ENCODE results near the gene KNDC1.

DNA sequence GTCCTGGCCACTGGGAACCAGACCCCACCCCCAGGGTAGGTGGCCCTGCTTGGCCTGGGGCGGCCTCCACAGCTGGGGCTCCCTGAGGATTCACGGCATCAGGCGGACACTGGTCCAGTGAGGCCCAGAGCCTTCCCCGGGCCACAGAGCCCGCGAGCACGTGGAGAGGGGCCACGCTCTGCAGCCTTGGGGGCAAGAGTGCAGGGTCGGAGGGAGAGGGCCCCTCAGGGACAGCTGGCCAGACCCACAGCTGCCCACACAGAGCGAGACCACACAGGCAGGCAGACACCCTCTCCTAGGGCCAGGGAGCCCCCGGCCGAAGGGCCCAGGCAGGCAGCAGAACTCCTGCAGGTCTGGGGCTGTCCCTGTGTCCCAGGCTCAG lies 88.3 kb downstream of the KNDC1 start:
- TF ChIP-seq, protein P1, sequence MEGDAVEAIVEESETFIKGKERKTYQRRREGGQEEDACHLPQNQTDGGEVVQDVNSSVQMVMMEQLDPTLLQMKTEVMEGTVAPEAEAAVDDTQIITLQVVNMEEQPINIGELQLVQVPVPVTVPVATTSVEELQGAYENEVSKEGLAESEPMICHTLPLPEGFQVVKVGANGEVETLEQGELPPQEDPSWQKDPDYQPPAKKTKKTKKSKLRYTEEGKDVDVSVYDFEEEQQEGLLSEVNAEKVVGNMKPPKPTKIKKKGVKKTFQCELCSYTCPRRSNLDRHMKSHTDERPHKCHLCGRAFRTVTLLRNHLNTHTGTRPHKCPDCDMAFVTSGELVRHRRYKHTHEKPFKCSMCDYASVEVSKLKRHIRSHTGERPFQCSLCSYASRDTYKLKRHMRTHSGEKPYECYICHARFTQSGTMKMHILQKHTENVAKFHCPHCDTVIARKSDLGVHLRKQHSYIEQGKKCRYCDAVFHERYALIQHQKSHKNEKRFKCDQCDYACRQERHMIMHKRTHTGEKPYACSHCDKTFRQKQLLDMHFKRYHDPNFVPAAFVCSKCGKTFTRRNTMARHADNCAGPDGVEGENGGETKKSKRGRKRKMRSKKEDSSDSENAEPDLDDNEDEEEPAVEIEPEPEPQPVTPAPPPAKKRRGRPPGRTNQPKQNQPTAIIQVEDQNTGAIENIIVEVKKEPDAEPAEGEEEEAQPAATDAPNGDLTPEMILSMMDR (conservative IDR thresholded peaks at IDR 0.05): no peak
- no peak for TF ChIP-seq EZH2 (IDR thresholded peaks at IDR 0.05; ENCODE audit: low read depth)
